Suprapubic skin (tissue), 3 donors: ENCODE results near the gene CRY2.

Experiments
- POLR2A ChIP-seq, 2 donors: fragments of 450-650 bp; IDR thresholded peaks; one replicate each; pipeline ENCODE4 v1.6.1; 2017; ENCODE audit warnings: antibody characterized with exemption in 2 of 2, mild to moderate bottlenecking in 2 of 2, moderate library complexity in 2 of 2
- TF ChIP-seq, protein P1 (sequence below), 2 donors: fragments of 200-600 bp in 1 of 2; fragments of 450-650 bp in 1 of 2; sonication (generic) in 1 of 2; IDR thresholded peaks; one replicate each; pipeline ENCODE4 v1.5.1; 2016 to 2019; ENCODE audit warnings: antibody characterized with exemption in 2 of 2, mild to moderate bottlenecking in 1 of 2, moderate library complexity in 1 of 2

DNA sequence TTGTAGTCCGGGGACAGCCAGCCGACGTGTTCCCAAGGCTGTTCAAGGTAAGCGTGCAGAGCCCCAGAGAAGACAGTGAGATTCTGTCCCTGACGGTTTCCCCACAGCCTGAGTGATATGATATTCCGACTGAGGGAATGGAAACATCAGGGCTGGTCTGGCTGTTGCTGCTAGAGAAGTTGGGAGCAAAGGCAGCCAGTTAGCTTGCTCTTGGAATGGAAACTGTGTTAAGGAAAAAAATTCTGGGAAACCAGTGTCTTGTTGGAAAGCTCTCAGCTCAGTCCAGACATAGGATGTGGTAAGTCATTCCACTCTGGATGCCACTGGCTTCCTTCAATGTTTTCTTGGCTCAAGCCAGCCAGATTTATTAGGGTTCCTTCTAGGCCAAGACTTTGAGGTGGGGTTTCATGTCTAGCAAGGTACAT is 8.8 kb downstream of the CRY2 start:
- TF ChIP-seq, protein P1, sequence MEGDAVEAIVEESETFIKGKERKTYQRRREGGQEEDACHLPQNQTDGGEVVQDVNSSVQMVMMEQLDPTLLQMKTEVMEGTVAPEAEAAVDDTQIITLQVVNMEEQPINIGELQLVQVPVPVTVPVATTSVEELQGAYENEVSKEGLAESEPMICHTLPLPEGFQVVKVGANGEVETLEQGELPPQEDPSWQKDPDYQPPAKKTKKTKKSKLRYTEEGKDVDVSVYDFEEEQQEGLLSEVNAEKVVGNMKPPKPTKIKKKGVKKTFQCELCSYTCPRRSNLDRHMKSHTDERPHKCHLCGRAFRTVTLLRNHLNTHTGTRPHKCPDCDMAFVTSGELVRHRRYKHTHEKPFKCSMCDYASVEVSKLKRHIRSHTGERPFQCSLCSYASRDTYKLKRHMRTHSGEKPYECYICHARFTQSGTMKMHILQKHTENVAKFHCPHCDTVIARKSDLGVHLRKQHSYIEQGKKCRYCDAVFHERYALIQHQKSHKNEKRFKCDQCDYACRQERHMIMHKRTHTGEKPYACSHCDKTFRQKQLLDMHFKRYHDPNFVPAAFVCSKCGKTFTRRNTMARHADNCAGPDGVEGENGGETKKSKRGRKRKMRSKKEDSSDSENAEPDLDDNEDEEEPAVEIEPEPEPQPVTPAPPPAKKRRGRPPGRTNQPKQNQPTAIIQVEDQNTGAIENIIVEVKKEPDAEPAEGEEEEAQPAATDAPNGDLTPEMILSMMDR (IDR thresholded peaks at IDR 0.05) = no peak
- TF ChIP-seq POLR2A (IDR thresholded peaks at IDR 0.05) = no peak
